Smooth muscle cell (in vitro differentiated cells): Measurements from ENCODE around the gene CLIP1. TPM values are rescaled to one million over a fixed set of nuclear protein-coding genes. Genes with fewer than 3 reads are reported as not detected.
A peak's percentile ranks its signal among the peaks of the same experiment; 100 is the strongest.

ENCODE experiments used
- DNase-seq: peaks from one replicate; lab custom pipeline; 2025; ENCODE audit not compliant: unreplicated experiment; lab: John Stamatoyannopoulos, UW
- H2AFZ ChIP-seq: fragments of 200-600 bp; sonication (generic); 2 replicates; pipeline ENCODE4 v1.6.0; 2016; ENCODE audit warnings: antibody characterized with exemption, low read depth, mild to moderate bottlenecking
- H3F3A ChIP-seq: fragments of 200-600 bp; sonication (generic); 2 replicates; pipeline ENCODE4 v1.6.0; 2017; ENCODE audit warnings: antibody characterized with exemption, low read depth
- H3K27ac ChIP-seq: fragments of 200-600 bp; sonication (generic); 2 replicates; pipeline ENCODE4 v1.5.1; 2016; ENCODE audit warnings: low read depth, mild to moderate bottlenecking
- H3K27me3 ChIP-seq: fragments of 200-600 bp; sonication (generic); 2 replicates; pipeline ENCODE4 v1.6.1; 2016; ENCODE audit warnings: low read depth, mild to moderate bottlenecking
- H3K36me3 ChIP-seq: fragments of 200-600 bp; sonication (generic); 2 replicates; pipeline ENCODE4 v1.5.1; 2016; ENCODE audit warnings: low read depth
- H3K4me1 ChIP-seq: fragments of 200-600 bp; sonication (generic); 2 replicates; pipeline ENCODE4 v1.5.1; 2016; ENCODE audit warnings: low read depth
- H3K4me2 ChIP-seq: fragments of 200-600 bp; sonication (generic); 2 replicates; pipeline ENCODE4 v1.6.0; 2016; ENCODE audit warnings: mild to moderate bottlenecking
- H3K4me3 ChIP-seq: fragments of 200-600 bp; sonication (generic); 2 replicates; pipeline ENCODE4 v1.5.1; 2016; ENCODE audit warnings: mild to moderate bottlenecking
- H3K79me2 ChIP-seq: fragments of 200-600 bp; sonication (generic); 2 replicates; pipeline ENCODE4 v1.6.0; 2016; ENCODE audit warnings: low read depth, mild to moderate bottlenecking
- H3K9ac ChIP-seq: fragments of 200-600 bp; sonication (generic); 2 replicates; pipeline ENCODE4 v1.6.0; 2016; ENCODE audit warnings: low read depth
- H3K9me3 ChIP-seq: fragments of 200-600 bp; sonication (generic); replicated peaks from 2 replicates; pipeline ENCODE4 v1.5.1; 2016; ENCODE audit warnings: low read depth
- H4K20me1 ChIP-seq: fragments of 200-600 bp; sonication (generic); 2 replicates; pipeline ENCODE4 v1.6.0; 2016; ENCODE audit warnings: low read depth
- WGBS: methylation state at CpG from one replicate; pipeline ENCODE4 v1.1.7; 2016; ENCODE audit warnings: low lambda C conversion rate; 5-methylcytosine and 5-hydroxymethylcytosine counted together
- polyA plus RNA-seq: library from polyadenylated mRNA; unstranded; fragments of >200 nt; fragmentation: Nextera tagmentation; extraction: Ambion mirVana; gene quantifications from 2 replicates; pipeline ENCODE4 v1.2.1, GENCODE V29; 2016
- total RNA-seq: library from RNA; depleted of rRNA; stranded (reverse); fragments of >200 nt; gene quantifications from 2 replicates; pipeline ENCODE4 v1.2.3, GENCODE V29; 2014
- TF ChIP-seq, protein P1 (sequence below): fragments of 200-600 bp; sonication (generic); IDR thresholded peaks from 2 replicates; pipeline ENCODE4 v1.5.1; 2017; ENCODE audit warnings: borderline replicate concordance, mild to moderate bottlenecking, antibody characterized with exemption; ENCODE audit not compliant: insufficient read depth, poor library complexity, severe bottlenecking

Gene CLIP1
- total and polyA plus RNA-seq, 2 experiments from 2014 or later: 15.3 to 40.4 TPM

- H2AFZ ChIP-seq: no peak overlapping the region
- no peaks in the 10 kb centered on the region for H3K9me3 ChIP-seq
- 99% methylated on average over 5 of the region's 5 CpGs for WGBS
- no peaks in the 10 kb centered on the region for H4K20me1 ChIP-seq
- H3K4me1 ChIP-seq: no peaks in the 10 kb centered on the region
- peaks cover under 1% of the 10 kb centered on the region for H3K36me3 ChIP-seq
- H3K4me2 ChIP-seq: no peak overlapping the region
- H3K9ac ChIP-seq: no peak overlapping the region
- DNase-seq: no peak
- H3K27ac ChIP-seq: no peak overlapping the region
- H3K27me3 ChIP-seq: no peaks in the 10 kb centered on the region
- no peaks in the 10 kb centered on the region for H3K79me2 ChIP-seq
- no peaks in the 10 kb centered on the region for H3F3A ChIP-seq
- no peak overlapping the region for H3K4me3 ChIP-seq
- TF ChIP-seq, protein P1, sequence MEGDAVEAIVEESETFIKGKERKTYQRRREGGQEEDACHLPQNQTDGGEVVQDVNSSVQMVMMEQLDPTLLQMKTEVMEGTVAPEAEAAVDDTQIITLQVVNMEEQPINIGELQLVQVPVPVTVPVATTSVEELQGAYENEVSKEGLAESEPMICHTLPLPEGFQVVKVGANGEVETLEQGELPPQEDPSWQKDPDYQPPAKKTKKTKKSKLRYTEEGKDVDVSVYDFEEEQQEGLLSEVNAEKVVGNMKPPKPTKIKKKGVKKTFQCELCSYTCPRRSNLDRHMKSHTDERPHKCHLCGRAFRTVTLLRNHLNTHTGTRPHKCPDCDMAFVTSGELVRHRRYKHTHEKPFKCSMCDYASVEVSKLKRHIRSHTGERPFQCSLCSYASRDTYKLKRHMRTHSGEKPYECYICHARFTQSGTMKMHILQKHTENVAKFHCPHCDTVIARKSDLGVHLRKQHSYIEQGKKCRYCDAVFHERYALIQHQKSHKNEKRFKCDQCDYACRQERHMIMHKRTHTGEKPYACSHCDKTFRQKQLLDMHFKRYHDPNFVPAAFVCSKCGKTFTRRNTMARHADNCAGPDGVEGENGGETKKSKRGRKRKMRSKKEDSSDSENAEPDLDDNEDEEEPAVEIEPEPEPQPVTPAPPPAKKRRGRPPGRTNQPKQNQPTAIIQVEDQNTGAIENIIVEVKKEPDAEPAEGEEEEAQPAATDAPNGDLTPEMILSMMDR: no peak
Observed at GRCh38 chr12:122346054-122346453, 76.4 kb downstream of the CLIP1 start.

GRCh38 chr12:122345042-122345441 lies 77.4 kb downstream of the CLIP1 start:
- Histone ChIP-seq H3K4me3 (no peak overlapping the region), H3F3A (no peaks in the 10 kb centered on the region), H3K4me1 (no peaks in the 10 kb centered on the region), H4K20me1 (no peaks in the 10 kb centered on the region), H3K27me3 (no peaks in the 10 kb centered on the region), H3K79me2 (no peaks in the 10 kb centered on the region), H2AFZ (no peak overlapping the region), H3K27ac (no peak overlapping the region), H3K36me3 (peaks cover 5% of the 10 kb centered on the region), H3K4me2 (no peak overlapping the region), H3K9me3 (no peaks in the 10 kb centered on the region), H3K9ac (no peak overlapping the region)
- no peak for DNase-seq
- 97% methylated on average over 2 of the region's 2 CpGs for WGBS
- TF ChIP-seq, protein P1: no peak

DNA sequence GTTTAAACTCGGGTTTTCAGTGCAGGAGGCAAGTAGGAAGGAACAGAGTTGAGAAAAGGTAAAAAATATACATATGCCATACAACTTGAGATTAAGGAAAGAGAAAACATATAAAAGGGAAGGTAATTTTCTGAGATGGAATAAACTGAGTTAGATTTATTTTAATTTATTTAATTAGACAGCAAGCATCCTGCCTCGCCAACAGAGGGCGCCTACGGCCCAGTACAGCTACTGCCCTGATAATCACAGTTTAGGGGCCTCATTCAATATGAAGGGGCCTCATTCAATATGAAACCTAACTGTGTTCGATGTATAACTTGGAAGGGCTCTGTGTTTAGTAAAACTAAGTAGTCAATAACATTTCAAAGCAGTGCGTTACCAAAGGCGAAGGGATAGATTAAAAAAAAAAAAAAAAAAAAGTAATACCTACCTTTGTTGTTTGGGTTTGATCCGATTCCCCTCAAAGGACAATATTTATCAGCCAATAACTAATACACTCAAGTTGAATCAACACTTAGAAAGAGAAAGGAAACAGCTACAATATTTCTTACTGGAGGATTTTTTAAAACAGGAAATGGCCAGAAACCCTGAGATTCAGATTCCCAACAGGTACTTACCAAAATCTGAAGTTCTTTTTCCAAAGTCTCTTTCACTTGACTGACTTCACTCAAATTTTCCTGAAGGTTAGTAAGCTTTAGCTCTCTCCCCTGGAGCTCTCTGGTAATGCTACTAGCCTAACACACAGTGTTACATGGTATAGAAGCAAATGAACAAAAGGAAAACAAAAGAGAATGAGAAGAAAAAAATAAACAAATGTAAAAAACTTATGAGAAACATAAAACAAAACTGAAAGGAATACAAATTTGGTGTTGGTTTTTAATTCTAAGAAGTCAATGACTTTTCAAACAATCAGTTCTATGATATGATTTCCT lies 86.2 kb downstream of the CLIP1 start:
- DNase-seq: no peak

More for the DNA sequence above, 86.2 kb downstream of the CLIP1 start:
- Histone ChIP-seq H3K36me3 (peaks cover 5% of the 10 kb centered on the region), H3K9me3 (no peaks in the 10 kb centered on the region), H3K4me1 (no peaks in the 10 kb centered on the region), H2AFZ (no peak overlapping the region), H3F3A (no peaks in the 10 kb centered on the region), H3K27me3 (no peaks in the 10 kb centered on the region), H4K20me1 (no peaks in the 10 kb centered on the region), H3K27ac (no peak overlapping the region), H3K4me2 (no peak overlapping the region), H3K79me2 (no peaks in the 10 kb centered on the region), H3K9ac (no peak overlapping the region), H3K4me3 (no peak overlapping the region)
- TF ChIP-seq, protein P1: peak; percentile 65
- WGBS: 81% methylated on average over 8 of the region's 8 CpGs
